ENCODE data around the gene HSFX3. TPM values are rescaled to one million over a fixed set of nuclear protein-coding genes. Genes with fewer than 3 reads are reported as not detected.
A peak's percentile ranks its signal among the peaks of the same experiment; 100 is the strongest.
"Not testable (repeated sequence)": the region's sequence is repeated elsewhere in the genome, so short reads cannot be mapped to it uniquely, and the experiment has no call there.

The HSFX3 gene
- total RNA-seq, 2 experiments from 2014 or later, result not detected

GRCh38 chrX:149539283-149540130 is 10.2 kb downstream of the HSFX3 start:
- peak; percentile 92 for DNase-seq
- H3K4me3 Mint-ChIP-seq, result peak overlapping the region; percentile 85
- H3K9me3 Mint-ChIP-seq, result no peaks in the 10 kb centered on the region
- no peaks in the 10 kb centered on the region for H3K27me3 Mint-ChIP-seq
- peaks cover 6% of the 10 kb centered on the region for H3K4me1 Mint-ChIP-seq
- no peaks in the 10 kb centered on the region for H3K36me3 Mint-ChIP-seq (ENCODE audit: low read depth)
- CTCF ChIA-PET, result interaction anchor here (0.7 to 2.4 kb wide), 4 partner anchors 9 to 401 kb away, joined by 3 to 8 read pairs (median 5); no protein-coding TSS in a partner anchor
- peak overlapping the region; percentile 90 for H3K27ac Mint-ChIP-seq
- POLR2A ChIA-PET, result interaction anchor here (0.8 to 1.7 kb wide), 3 partner anchors 11 to 401 kb away, joined by 3 to 7 read pairs (median 4); no protein-coding TSS in a partner anchor

- H3K36me3 Mint-ChIP-seq (ENCODE audit: low read depth), result not testable (repeated sequence)
Measured at GRCh38 chrX:149537474-149537873, 12.2 kb downstream of the HSFX3 start.

GRCh38 chrX:149534926-149535602 is 14.7 kb downstream of the HSFX3 start:
- DNase-seq; H3K4me1 Mint-ChIP-seq; H3K36me3 Mint-ChIP-seq (ENCODE audit: low read depth); H3K27me3 Mint-ChIP-seq; CTCF ChIA-PET; H3K9me3 Mint-ChIP-seq; H3K4me3 Mint-ChIP-seq; H3K27ac Mint-ChIP-seq; POLR2A ChIA-PET: not testable (repeated sequence)

More at GRCh38 chrX:149537474-149537873, 12.2 kb downstream of the HSFX3 start:
- H3K4me3 Mint-ChIP-seq, DNase-seq, H3K4me1 Mint-ChIP-seq, H3K9me3 Mint-ChIP-seq, H3K27ac Mint-ChIP-seq, H3K27me3 Mint-ChIP-seq, CTCF ChIA-PET, POLR2A ChIA-PET: not testable (repeated sequence)

- H3K4me3 Mint-ChIP-seq; DNase-seq; POLR2A ChIA-PET; H3K36me3 Mint-ChIP-seq (ENCODE audit: low read depth); H3K9me3 Mint-ChIP-seq; H3K27ac Mint-ChIP-seq; H3K4me1 Mint-ChIP-seq; H3K27me3 Mint-ChIP-seq; CTCF ChIA-PET: not testable (repeated sequence)
Measured at GRCh38 chrX:149533999-149534398, 15.7 kb downstream of the HSFX3 start.

GRCh38 chrX:149532868-149533267 is 16.9 kb downstream of the HSFX3 start:
- DNase-seq; H3K9me3 Mint-ChIP-seq; H3K36me3 Mint-ChIP-seq (ENCODE audit: low read depth); H3K27ac Mint-ChIP-seq; H3K4me3 Mint-ChIP-seq; POLR2A ChIA-PET; H3K4me1 Mint-ChIP-seq; CTCF ChIA-PET; H3K27me3 Mint-ChIP-seq: not testable (repeated sequence)

- Mint-ChIP-seq H3K27me3 (no peaks in the 10 kb centered on the region), H3K27ac (no peak overlapping the region), H3K4me3 (no peak overlapping the region), H3K36me3 (ENCODE audit: low read depth) (peaks cover 3% of the 10 kb centered on the region), H3K4me1 (peaks cover 10% of the 10 kb centered on the region), H3K9me3 (no peaks in the 10 kb centered on the region)
- DNase-seq, result no peak
- POLR2A ChIA-PET, result no interaction called here
- CTCF ChIA-PET, result no interaction called here
Measured at GRCh38 chrX:149531599-149531998, 18.1 kb downstream of the HSFX3 start.

- no peak for DNase-seq
- H3K27me3 Mint-ChIP-seq, result no peaks in the 10 kb centered on the region
- ChIA-PET CTCF (interaction anchor here (1.0 to 1.5 kb wide), 4 partner anchors 12 to 24 kb away, joined by 3 to 8 read pairs (median 4); partner anchors contain the start of gene EOLA1), POLR2A (interaction anchor here (1.0 kb wide), 1 partner anchor 11 kb away, joined by 4 read pairs; no protein-coding TSS in a partner anchor)
- H3K36me3 Mint-ChIP-seq (ENCODE audit: low read depth), result peaks cover 1% of the 10 kb centered on the region
- H3K4me3 Mint-ChIP-seq, result no peak overlapping the region
- peaks cover 25% of the 10 kb centered on the region for H3K4me1 Mint-ChIP-seq
- no peaks in the 10 kb centered on the region for H3K9me3 Mint-ChIP-seq
- H3K27ac Mint-ChIP-seq, result no peak overlapping the region
Measured at GRCh38 chrX:149528381-149528780, 21.3 kb downstream of the HSFX3 start.

- CTCF ChIA-PET, result interaction anchor here (0.7 to 1.5 kb wide), 4 partner anchors 12 to 49 kb away, joined by 3 to 8 read pairs (median 4); partner anchors contain the start of gene EOLA1
- Mint-ChIP-seq H3K9me3 (no peaks in the 10 kb centered on the region), H3K4me3 (no peak overlapping the region), H3K36me3 (ENCODE audit: low read depth) (peaks cover 1% of the 10 kb centered on the region), H3K27ac (peak overlapping the region; percentile 73), H3K4me1 (peaks cover 30% of the 10 kb centered on the region), H3K27me3 (no peaks in the 10 kb centered on the region)
- POLR2A ChIA-PET, result interaction anchor here (1.0 kb wide), 1 partner anchor 12 kb away, joined by 4 read pairs; no protein-coding TSS in a partner anchor
- DNase-seq, result peak; percentile 37
Measured at GRCh38 chrX:149527705-149528104, 22.0 kb downstream of the HSFX3 start.

GRCh38 chrX:149526318-149527033 is 23.2 kb downstream of the HSFX3 start:
- peaks cover 37% of the 10 kb centered on the region for H3K4me1 Mint-ChIP-seq
- POLR2A ChIA-PET; H3K4me3 Mint-ChIP-seq; DNase-seq; H3K9me3 Mint-ChIP-seq; H3K36me3 Mint-ChIP-seq (ENCODE audit: low read depth); H3K27me3 Mint-ChIP-seq: not testable (repeated sequence)
- CTCF ChIA-PET, result interaction anchor here (1.0 kb wide), 1 partner anchor 14 kb away, joined by 3 read pairs; no protein-coding TSS in a partner anchor
- H3K27ac Mint-ChIP-seq, result peak overlapping the region; percentile 90

- H3K36me3 Mint-ChIP-seq (ENCODE audit: low read depth); H3K9me3 Mint-ChIP-seq; H3K27me3 Mint-ChIP-seq; POLR2A ChIA-PET: not testable (repeated sequence)
- DNase-seq, result peak; percentile 42
- CTCF ChIA-PET, result interaction anchor here (1.0 kb wide), 1 partner anchor 14 kb away, joined by 3 read pairs; no protein-coding TSS in a partner anchor
- H3K27ac Mint-ChIP-seq, result peak overlapping the region; percentile 90
- H3K4me3 Mint-ChIP-seq, result peak overlapping the region; percentile 47
- peaks cover 42% of the 10 kb centered on the region for H3K4me1 Mint-ChIP-seq
Measured at GRCh38 chrX:149525903-149526302, 23.8 kb downstream of the HSFX3 start.

- Mint-ChIP-seq H3K4me1 (peaks cover 47% of the 10 kb centered on the region), H3K27ac (peak overlapping the region; percentile 90)
- H3K4me3 Mint-ChIP-seq; POLR2A ChIA-PET; H3K36me3 Mint-ChIP-seq (ENCODE audit: low read depth); H3K9me3 Mint-ChIP-seq; H3K27me3 Mint-ChIP-seq: not testable (repeated sequence)
- CTCF ChIA-PET, result interaction anchor here (1.3 kb wide), 1 partner anchor 13 kb away, joined by 6 read pairs; no protein-coding TSS in a partner anchor
- peak; percentile 73 for DNase-seq
Measured at GRCh38 chrX:149525389-149525788, 24.3 kb downstream of the HSFX3 start.

- CTCF ChIA-PET, result interaction anchor here (3.0 kb wide), 1 partner anchor 11 kb away, joined by 19 read pairs; no protein-coding TSS in a partner anchor
- Mint-ChIP-seq H3K27me3 (no peaks in the 10 kb centered on the region), H3K27ac (no peak overlapping the region), H3K4me3 (no peak overlapping the region), H3K4me1 (peaks cover 56% of the 10 kb centered on the region), H3K9me3 (no peaks in the 10 kb centered on the region), H3K36me3 (ENCODE audit: low read depth) (peaks cover 3% of the 10 kb centered on the region)
- POLR2A ChIA-PET, result no interaction called here
- DNase-seq, result no peak
Measured at GRCh38 chrX:149522916-149523315, 26.8 kb downstream of the HSFX3 start.
